ENCODE results near the gene CHL1.

DNA sequence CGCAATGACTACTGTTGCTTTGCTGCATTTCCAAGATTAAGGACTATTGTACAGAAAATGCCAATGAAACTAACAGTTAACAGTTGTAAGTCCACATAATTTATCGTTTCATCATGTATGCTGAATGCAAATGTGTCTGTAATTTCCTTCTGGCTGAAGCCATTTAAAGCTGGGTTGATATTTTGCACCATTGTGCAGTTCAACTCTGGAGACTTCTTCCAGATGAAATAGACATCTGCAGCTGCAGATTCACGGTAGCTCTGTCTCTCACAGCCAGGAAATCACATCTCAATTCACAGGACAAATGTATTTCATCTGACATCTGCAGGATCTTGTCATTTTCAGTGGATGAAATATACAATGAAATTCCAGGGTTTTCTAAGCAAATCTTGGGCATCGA, 145.4 kb downstream of the CHL1 start:
- no peak for TF ChIP-seq CTCF (IDR thresholded peaks at IDR 0.05)
- TF ChIP-seq POLR2A (IDR thresholded peaks at IDR 0.05): no peak
